IMR-90 (cell line): ENCODE data around the gene ZNF554. TPM values are rescaled to one million over a fixed set of nuclear protein-coding genes. Genes with fewer than 3 reads are reported as not detected.
"Not testable (repeated sequence)": the region's sequence is repeated elsewhere in the genome, so short reads cannot be mapped to it uniquely, and the experiment has no call there.

Experiments
- ATAC-seq: fragments of 200-7000 bp; cut with Tn5 transposase; 2 replicates; pipeline ENCODE4 v1.9.1; 2020; ENCODE audit warnings: low read depth, mild to moderate bottlenecking, moderate library complexity
- BruUV-seq: library from RNA; stranded (reverse); fragments of 400-500 nt; replicated peaks from 2 replicates; lab custom pipeline; 2021; lab: Mats Ljungman, UMichigan
- CTCF ChIA-PET: fragments of 300-600 bp; formaldehyde crosslinking; extraction: SDS; loops from one replicate; lab custom pipeline; 2021; ENCODE audit warnings: antibody characterized with exemption; lab: Yijun Ruan, JAX
- POLR2A ChIA-PET: fragments of 300-600 bp; sonication (Branson Sonifier 250); formaldehyde crosslinking; loops from one replicate; lab custom pipeline; 2022; ENCODE audit warnings: antibody characterized with exemption; ENCODE audit not compliant: unreplicated experiment; lab: Charles Lee
- DNase-seq: peaks from one replicate; pipeline ENCODE4 v3.0.0; 2013
- H2AFZ ChIP-seq: replicated peaks from 2 replicates; pipeline ENCODE3; 2013; ENCODE audit warnings: low read length, mild to moderate bottlenecking; ENCODE audit not compliant: poor library complexity
- H2AK5ac ChIP-seq: 2 replicates; pipeline ENCODE4 v1.6.1; 2013; ENCODE audit warnings: low read depth, low read length, inconsistent platforms
- H2AK9ac ChIP-seq: replicated peaks from 2 replicates; pipeline ENCODE3; 2013; ENCODE audit warnings: mild to moderate bottlenecking, low read depth, low read length, moderate library complexity; ENCODE audit not compliant: poor library complexity
- H2BK120ac ChIP-seq: 2 replicates; pipeline ENCODE4 v1.6.1; 2013; ENCODE audit warnings: low read depth, low read length, inconsistent platforms
- H2BK15ac ChIP-seq: 3 replicates; pipeline ENCODE4 v1.6.1; 2013; ENCODE audit warnings: low read depth, low read length, inconsistent platforms
- H2BK20ac ChIP-seq: 2 replicates; pipeline ENCODE4 v1.6.1; 2013; ENCODE audit warnings: low read depth, mild to moderate bottlenecking, inconsistent platforms, low read length, moderate library complexity
- H2BK5ac ChIP-seq: 2 replicates; pipeline ENCODE4 v1.6.1; 2013; ENCODE audit warnings: mild to moderate bottlenecking, low read depth, low read length, inconsistent platforms; ENCODE audit not compliant: poor library complexity, severe bottlenecking
- H3K14ac ChIP-seq: replicated peaks from 2 replicates; pipeline ENCODE4 v1.6.1; 2013; ENCODE audit warnings: low read depth, low read length, inconsistent platforms
- H3K18ac ChIP-seq: 2 replicates; pipeline ENCODE4 v1.6.1; 2013; ENCODE audit warnings: low read depth, low read length, control low read depth
- H3K23ac ChIP-seq: 2 replicates; pipeline ENCODE4 v1.6.1; 2013; ENCODE audit warnings: low read depth, low read length, inconsistent platforms
- H3K27ac ChIP-seq: 2 replicates; pipeline ENCODE4 v1.5.1; 2013; ENCODE audit warnings: mild to moderate bottlenecking, control low read depth, low read length; ENCODE audit not compliant: insufficient read depth
- H3K27me3 ChIP-seq: 2 replicates; pipeline ENCODE4 v1.6.1; 2013; ENCODE audit warnings: low read length; ENCODE audit not compliant: control insufficient read depth, insufficient read depth
- H3K36me3 ChIP-seq: 2 replicates; pipeline ENCODE4 v1.6.1; 2013; ENCODE audit warnings: low read length, mixed read lengths; ENCODE audit not compliant: control insufficient read depth, insufficient read depth
- H3K4ac ChIP-seq: 2 replicates; pipeline ENCODE4 v1.6.1; 2013; ENCODE audit warnings: low read depth, low read length, inconsistent platforms
- H3K4me1 ChIP-seq: 2 replicates; pipeline ENCODE4 v1.6.1; 2013; ENCODE audit warnings: low read length, mixed read lengths; ENCODE audit not compliant: control insufficient read depth, insufficient read depth
- H3K4me2 ChIP-seq: 2 replicates; pipeline ENCODE4 v1.6.1; 2013; ENCODE audit warnings: low read depth, mild to moderate bottlenecking, control low read depth, low read length, moderate library complexity
- H3K4me3 ChIP-seq: 2 replicates; pipeline ENCODE4 v1.5.1; 2013; ENCODE audit warnings: low read depth, mild to moderate bottlenecking, control low read depth, low read length, moderate library complexity; ENCODE audit not compliant: insufficient read depth
- H3K56ac ChIP-seq: 2 replicates; pipeline ENCODE4 v1.6.1; 2013; ENCODE audit warnings: low read length, inconsistent platforms; ENCODE audit not compliant: insufficient read depth; ENCODE audit errors: extremely low read depth
- H3K79me1 ChIP-seq, 2 experiments: 2 replicates each; pipeline ENCODE4 v1.6.1; 2013; ENCODE audit warnings: low read length in 2 of 2, inconsistent platforms in 1 of 2, low read depth in 1 of 2
- H3K9ac ChIP-seq: 2 replicates; pipeline ENCODE4 v1.6.1; 2013; ENCODE audit warnings: low read depth, low read length, control low read depth
- H3K9me1 ChIP-seq: 2 replicates; pipeline ENCODE4 v1.6.1; 2013; ENCODE audit warnings: low read length, inconsistent platforms; ENCODE audit not compliant: insufficient read depth
- H3K9me3 ChIP-seq: 2 replicates; pipeline ENCODE4 v1.6.1; 2013; ENCODE audit warnings: low read length; ENCODE audit not compliant: control insufficient read depth, insufficient read depth
- H4K20me1 ChIP-seq: 2 replicates; pipeline ENCODE4 v1.6.1; 2013; ENCODE audit warnings: low read length, inconsistent platforms; ENCODE audit not compliant: insufficient read depth
- H4K5ac ChIP-seq: 2 replicates; pipeline ENCODE4 v1.6.1; 2013; ENCODE audit warnings: mild to moderate bottlenecking, low read depth, low read length, control low read depth
- H4K8ac ChIP-seq, 2 experiments: 2 replicates each; pipeline ENCODE4 v1.6.1; 2013; ENCODE audit warnings: low read depth in 2 of 2, low read length in 2 of 2, control low read depth in 1 of 2, inconsistent platforms in 1 of 2
- H4K91ac ChIP-seq: 2 replicates; pipeline ENCODE4 v1.6.1; 2013; ENCODE audit warnings: low read depth, low read length, inconsistent platforms; ENCODE audit not compliant: insufficient read depth
- WGBS, 2 experiments: methylation state at CpG; one replicate each; pipeline versions ENCODE4 v1.1.5 to v1.1.7; 2013; ENCODE audit warnings: missing lambda C conversion rate in 2 of 2; ENCODE audit not compliant: insufficient read length in 1 of 2; ENCODE audit errors: extremely low coverage in 2 of 2; 5-methylcytosine and 5-hydroxymethylcytosine counted together
- dilution Hi-C: fragments of 300-500 bp; cut with HindIII; formaldehyde crosslinking; loops from one replicate; pipeline ENCODE4 v1.14.3; 2018; ENCODE audit warnings: low sequenced_read_pairs; ENCODE audit not compliant: unreplicated experiment
- in situ Hi-C: fragments of 300-500 bp; cut with MboI; formaldehyde crosslinking; loops from 3 replicates; pipeline ENCODE4 v1.14.3; 2019; ENCODE audit warnings: low sequenced_read_pairs, inconsistent platforms, mixed read lengths
- intact Hi-C: fragments of 100-400 bp; cut with micrococcal nuclease; formaldehyde crosslinking; loops from 2 replicates; pipeline ENCODE4 v1.10.0; 2022
- polyA plus RNA-seq, 3 experiments: library from polyadenylated mRNA; depleted of rRNA; stranded (reverse); fragments of >200 nt; gene quantifications; 2 replicates each; pipeline ENCODE4 v1.2.3, GENCODE V29; 2012; ENCODE audit warnings: low replicate concordance in 1 of 3
- total RNA-seq: library from RNA; depleted of rRNA; stranded (reverse); fragments of >200 nt; gene quantifications from 2 replicates; pipeline ENCODE4 v1.2.3, GENCODE V29; 2012

ZNF554 gene
- total and polyA plus RNA-seq, 2 of the 4 experiments (the other 2 are of a cell fraction) = 1.5 to 3.0 TPM

DNA sequence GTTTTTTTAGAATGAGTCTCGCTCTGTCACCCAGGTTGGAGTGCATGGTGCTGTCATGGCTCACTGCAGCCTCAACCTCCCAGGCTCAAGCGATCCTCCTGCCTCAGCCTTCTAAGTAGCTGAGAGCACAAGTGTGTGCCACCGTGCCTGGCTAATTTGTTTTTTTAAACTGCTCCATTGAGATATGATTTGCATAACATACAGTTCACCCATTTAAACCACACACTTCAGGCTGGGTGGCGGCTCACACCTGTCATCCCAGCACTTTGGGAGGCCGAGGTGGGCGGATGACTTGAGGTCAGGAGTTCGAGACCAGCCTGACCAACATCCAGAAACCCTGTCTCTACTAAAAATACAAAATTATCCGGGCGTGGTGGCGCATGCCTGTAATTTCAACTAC, 27.0 kb upstream of the ZNF554 start:
- ATAC-seq, H3K4me3 ChIP-seq, H3K4ac ChIP-seq, H3K9me3 ChIP-seq, H2BK15ac ChIP-seq, H2AK5ac ChIP-seq, H3K14ac ChIP-seq, H3K23ac ChIP-seq, in situ Hi-C loops, H3K27ac ChIP-seq, H4K91ac ChIP-seq, H2AK9ac ChIP-seq, H3K9ac ChIP-seq, H4K5ac ChIP-seq, dilution Hi-C loops, H2BK5ac ChIP-seq, H2BK120ac ChIP-seq, CTCF ChIA-PET, DNase-seq, POLR2A ChIA-PET, BruUV-seq, intact Hi-C loops, H3K4me2 ChIP-seq, H2AFZ ChIP-seq, H4K8ac ChIP-seq, H4K20me1 ChIP-seq, H2BK20ac ChIP-seq, H3K9me1 ChIP-seq, H3K27me3 ChIP-seq, H3K56ac ChIP-seq, H3K18ac ChIP-seq, H3K4me1 ChIP-seq: not testable (repeated sequence)
- H3K79me1 ChIP-seq = peaks cover 3 to 51% of the 10 kb centered on the region in 2 experiments; a peak in 3 of 4 replicates
- WGBS, 2 experiments = 95% methylated on average over 5 of the region's 10 CpGs; no CpG with 5 or more reads in 1 of the 2 experiments
- H3K36me3 ChIP-seq = peaks cover 39% of the 10 kb centered on the region
